Panc1 (cell line): ENCODE results near the gene SFI1.

ENCODE experiments used
- CTCF ChIP-seq: fragments of 450-650 bp; IDR thresholded peaks from 2 replicates; pipeline ENCODE4 v1.5.1; 2017; ENCODE audit warnings: mild to moderate bottlenecking
- SIN3A ChIP-seq: IDR thresholded peaks from 2 replicates; pipeline ENCODE4 v1.6.1; 2012; ENCODE audit warnings: low read depth, mild to moderate bottlenecking, low read length, moderate library complexity, borderline replicate concordance; ENCODE audit not compliant: insufficient read depth

- TF ChIP-seq CTCF (no peak), SIN3A (no peak)
Observed at GRCh38 chr22:31652911-31653684, 156.8 kb downstream of the SFI1 start.
